ENCODE results near the gene RARRES2. TPM values are rescaled to one million over a fixed set of nuclear protein-coding genes. Genes with fewer than 3 reads are reported as not detected.

The RARRES2 gene
- total and polyA plus RNA-seq, 8 donors, result 133 to 233 (median 172) TPM

GRCh38 chr7:150338166-150338829 lies 3.1 kb downstream of the RARRES2 start:
- Histone ChIP-seq H3K9me3 (no peaks in the 10 kb centered on the region), H3K4me1 (peaks cover 0 to 20% of the 10 kb centered on the region in 2 donors), H3K27ac (no peak overlapping the region), H3K4me3 (no peak overlapping the region), H3K36me3 (peaks cover 0 to 25% of the 10 kb centered on the region in 2 donors), H3K27me3 (peaks cover 8 to 45% of the 10 kb centered on the region in 2 donors)
- ATAC-seq (no peak), DNase-seq (no peak)
- TF ChIP-seq CTCF (IDR thresholded peaks at IDR 0.05), result no peak
- intact Hi-C loops (cut with DNase I), result no loop called here

- H3K27ac ChIP-seq, result no peak overlapping the region
- ATAC-seq, result no peak
- intact Hi-C loops (cut with DNase I), result no loop called here
- H3K36me3 ChIP-seq, result peaks cover 0 to 25% of the 10 kb centered on the region in 2 donors
- DNase-seq, result no peak
- H3K4me3 ChIP-seq, result no peak overlapping the region
- peaks cover 8 to 38% of the 10 kb centered on the region in 2 donors for H3K27me3 ChIP-seq
- H3K4me1 ChIP-seq, result peaks cover 0 to 20% of the 10 kb centered on the region in 2 donors
- no peak for TF ChIP-seq CTCF (IDR thresholded peaks at IDR 0.05)
- no peaks in the 10 kb centered on the region for H3K9me3 ChIP-seq
These were observed 3.8 kb downstream of the RARRES2 start for GRCh38 chr7:150337659-150338081.

- no peak for DNase-seq
- Histone ChIP-seq H3K27me3 (peaks cover 8 to 33% of the 10 kb centered on the region in 2 donors), H3K9me3 (no peaks in the 10 kb centered on the region), H3K4me1 (peaks cover 0 to 20% of the 10 kb centered on the region in 2 donors), H3K36me3 (peaks cover 0 to 25% of the 10 kb centered on the region in 2 donors), H3K4me3 (no peak overlapping the region), H3K27ac (no peak overlapping the region)
- no peak for TF ChIP-seq CTCF (IDR thresholded peaks at IDR 0.05)
- intact Hi-C loops (cut with DNase I), result no loop called here
- no peak for ATAC-seq
These were observed 4.2 kb downstream of the RARRES2 start for GRCh38 chr7:150337179-150337578.

GRCh38 chr7:150336746-150337145 lies 4.7 kb downstream of the RARRES2 start:
- peaks cover 8 to 29% of the 10 kb centered on the region in 2 donors for H3K27me3 ChIP-seq
- intact Hi-C loops (cut with DNase I), result no loop called here
- no peak overlapping the region for H3K4me3 ChIP-seq
- H3K27ac ChIP-seq, result no peak overlapping the region
- no peaks in the 10 kb centered on the region for H3K9me3 ChIP-seq
- H3K4me1 ChIP-seq, result peaks cover 0 to 20% of the 10 kb centered on the region in 2 donors
- ATAC-seq (no peak), DNase-seq (no peak)
- peaks cover 0 to 25% of the 10 kb centered on the region in 2 donors for H3K36me3 ChIP-seq
- no peak for TF ChIP-seq CTCF (IDR thresholded peaks at IDR 0.05)

- no peaks in the 10 kb centered on the region for H3K9me3 ChIP-seq
- H3K36me3 ChIP-seq, result peaks cover 0 to 33% of the 10 kb centered on the region in 2 donors
- no peak for TF ChIP-seq CTCF (IDR thresholded peaks at IDR 0.05)
- no peak for ATAC-seq
- intact Hi-C loops (cut with DNase I), result no loop called here
- no peak overlapping the region for H3K4me3 ChIP-seq
- H3K4me1 ChIP-seq, result peaks cover 0 to 11% of the 10 kb centered on the region in 2 donors
- no peak for DNase-seq
- H3K27me3 ChIP-seq, result peaks cover 1 to 19% of the 10 kb centered on the region in 2 donors
- H3K27ac ChIP-seq, result peak overlapping the region; percentile 30 to 48
These were observed 5.7 kb downstream of the RARRES2 start for GRCh38 chr7:150335774-150336112.
